H1 (cell line): ENCODE measurements around the gene ZNF425. TPM values are rescaled to one million over a fixed set of nuclear protein-coding genes. Genes with fewer than 3 reads are reported as not detected.
A peak's percentile ranks its signal among the peaks of the same experiment; 100 is the strongest.

Experiments used
- CTCF ChIA-PET: fragments of 300-600 bp; sonication (Branson Sonifier 250); formaldehyde crosslinking; loops from one replicate; lab custom pipeline; 2021; ENCODE audit not compliant: partially characterized antibody; lab: Charles Lee
- POLR2A ChIA-PET: fragments of 300-600 bp; sonication (Branson Sonifier 250); formaldehyde crosslinking; loops from one replicate; lab custom pipeline; 2021; ENCODE audit warnings: inconsistent platforms; ENCODE audit not compliant: partially characterized antibody; lab: Charles Lee
- DNase-seq, 2 experiments: peaks; one replicate each; pipeline versions ENCODE4 v3.0.0 to v3.0.0-alpha.2; 2010 to 2022; ENCODE audit warnings: low spot score in 2 of 2, low read depth in 1 of 2, mixed read lengths in 1 of 2
- FAIRE-seq: peaks from 2 replicates; lab custom pipeline; 2011; peaks lifted over from hg19 to GRCh38; lab: Jason Lieb, UNC
- H2AFZ ChIP-seq: 2 replicates; pipeline ENCODE4 v1.8.1; 2012; ENCODE audit warnings: low read length, inconsistent platforms
- H2AK5ac ChIP-seq: 2 replicates; pipeline ENCODE4 v1.6.1; 2013; ENCODE audit warnings: low read depth, low read length
- H2BK120ac ChIP-seq: replicated peaks from 2 replicates; pipeline ENCODE3; 2013; ENCODE audit warnings: low read depth, low read length, inconsistent platforms
- H2BK12ac ChIP-seq: 2 replicates; pipeline ENCODE4 v1.6.1; 2013; ENCODE audit warnings: low read depth, low read length
- H2BK15ac ChIP-seq: 2 replicates; pipeline ENCODE4 v1.6.1; 2013; ENCODE audit warnings: low read length
- H2BK20ac ChIP-seq: 2 replicates; pipeline ENCODE4 v1.6.1; 2013; ENCODE audit warnings: low read length
- H2BK5ac ChIP-seq: 2 replicates; pipeline ENCODE4 v1.6.1; 2013; ENCODE audit warnings: low read depth, low read length
- H3K14ac ChIP-seq: 2 replicates; pipeline ENCODE4 v1.6.1; 2013; ENCODE audit warnings: inconsistent platforms; ENCODE audit not compliant: insufficient read length
- H3K18ac ChIP-seq: 2 replicates; pipeline ENCODE4 v1.6.1; 2013; ENCODE audit warnings: low read length; ENCODE audit errors: extremely low read depth
- H3K23ac ChIP-seq: 2 replicates; pipeline ENCODE4 v1.6.1; 2013; ENCODE audit warnings: inconsistent platforms; ENCODE audit not compliant: insufficient read length
- H3K23me2 ChIP-seq: 2 replicates; pipeline ENCODE4 v1.6.1; 2013; ENCODE audit warnings: low read depth, low read length
- H3K27ac ChIP-seq: 2 replicates; pipeline ENCODE4 v1.6.1; 2011; ENCODE audit warnings: low read depth, low read length, inconsistent platforms
- H3K27me3 ChIP-seq, 4 experiments: replicated peaks in 1 of 4; 1 replicate in 1 of 4; 2 replicates in 3 of 4; pipeline versions ENCODE4 v1.6.1 to v1.8.1; 2011 to 2013; ENCODE audit warnings: low read length in 3 of 4, mild to moderate bottlenecking in 3 of 4, inconsistent platforms in 2 of 4, mixed read lengths in 2 of 4, moderate library complexity in 1 of 4; ENCODE audit not compliant: control insufficient read depth in 3 of 4, insufficient read depth in 3 of 4; ENCODE audit errors: extremely low read depth in 1 of 4
- H3K36me3 ChIP-seq, 4 experiments: 2 replicates each; pipeline versions ENCODE4 v1.6.1 to v1.8.1; 2011 to 2013; ENCODE audit warnings: mild to moderate bottlenecking in 4 of 4, low read length in 3 of 4, moderate library complexity in 2 of 4, control low read depth in 1 of 4, inconsistent platforms in 1 of 4; ENCODE audit not compliant: insufficient read depth in 4 of 4, control insufficient read depth in 2 of 4
- H3K4ac ChIP-seq: replicated peaks from 2 replicates; pipeline ENCODE3; 2013; ENCODE audit warnings: low read length, low read depth, mixed read lengths, inconsistent platforms; ENCODE audit not compliant: insufficient read length
- H3K4me1 ChIP-seq, 4 experiments: replicated peaks in 1 of 4; 1 replicate in 1 of 4; 2 replicates in 3 of 4; pipeline versions ENCODE4 v1.6.1 to v1.8.1; 2011 to 2013; ENCODE audit warnings: low read length in 3 of 4, inconsistent platforms in 2 of 4, mixed read lengths in 1 of 4; ENCODE audit not compliant: insufficient read depth in 4 of 4, control insufficient read depth in 3 of 4
- H3K4me2 ChIP-seq, 2 experiments: 2 replicates each; pipeline versions ENCODE4 v1.6.1 to v1.8.1; 2011 to 2013; ENCODE audit warnings: low read depth in 2 of 2, low read length in 2 of 2, control low read depth in 1 of 2, inconsistent platforms in 1 of 2, mild to moderate bottlenecking in 1 of 2; ENCODE audit not compliant: insufficient read depth in 1 of 2
- H3K4me3 ChIP-seq, 4 experiments: fragments of 200-600, 300-600 bp in 1 of 4; sonication (generic), shearing (Covaris generic), sonication (Bioruptor Twin) in 1 of 4; 2 replicates each; pipeline versions ENCODE4 v1.5.1 to v1.8.1; 2011 to 2016; ENCODE audit warnings: low read length in 4 of 4, low read depth in 3 of 4, control low read depth in 2 of 4, inconsistent platforms in 2 of 4, mild to moderate bottlenecking in 2 of 4, mixed read lengths in 1 of 4, moderate library complexity in 1 of 4; ENCODE audit not compliant: insufficient read depth in 2 of 4; ENCODE audit errors: extremely low read depth in 1 of 4
- H3K56ac ChIP-seq: replicated peaks from 2 replicates; pipeline ENCODE3; 2013; ENCODE audit warnings: low read depth, mild to moderate bottlenecking, mixed read lengths, low read length, inconsistent platforms; ENCODE audit not compliant: insufficient read length
- H3K79me1 ChIP-seq: 2 replicates; pipeline ENCODE4 v1.6.1; 2013; ENCODE audit warnings: low read depth, low read length, control low read depth
- H3K79me2 ChIP-seq, 2 experiments: 2 replicates each; pipeline versions ENCODE4 v1.6.1 to v1.8.1; 2012 to 2013; ENCODE audit warnings: low read length in 2 of 2, mild to moderate bottlenecking in 2 of 2, inconsistent platforms in 1 of 2; ENCODE audit not compliant: insufficient read depth in 2 of 2, control insufficient read depth in 1 of 2
- H3K9ac ChIP-seq, 4 experiments: replicated peaks in 1 of 4; 1 replicate in 1 of 4; 2 replicates in 3 of 4; pipeline versions ENCODE4 v1.6.1 to v1.8.1; 2011 to 2013; ENCODE audit warnings: low read depth in 3 of 4, low read length in 3 of 4, control low read depth in 2 of 4, mild to moderate bottlenecking in 2 of 4, moderate library complexity in 2 of 4, inconsistent platforms in 1 of 4; ENCODE audit errors: extremely low read depth in 1 of 4
- H3K9me3 ChIP-seq, 2 experiments: 2 replicates each; pipeline versions ENCODE4 v1.6.1 to v1.8.1; 2012 to 2013; ENCODE audit warnings: mild to moderate bottlenecking in 2 of 2, moderate library complexity in 2 of 2, control low read depth in 1 of 2, inconsistent platforms in 1 of 2, low read depth in 1 of 2, low read length in 1 of 2, mixed read lengths in 1 of 2; ENCODE audit not compliant: insufficient read depth in 2 of 2
- H4K20me1 ChIP-seq, 2 experiments: replicated peaks in 1 of 2; 2 replicates each; pipeline versions ENCODE3 to v1.8.1; 2011 to 2013; ENCODE audit warnings: inconsistent platforms in 2 of 2, low read length in 2 of 2, mild to moderate bottlenecking in 1 of 2; ENCODE audit not compliant: insufficient read depth in 2 of 2, control insufficient read depth in 1 of 2
- H4K5ac ChIP-seq: 2 replicates; pipeline ENCODE4 v1.6.1; 2013; ENCODE audit warnings: low read length, low read depth, mixed read lengths, inconsistent platforms; ENCODE audit not compliant: insufficient read length
- H4K8ac ChIP-seq: 2 replicates; pipeline ENCODE4 v1.8.0; 2013; ENCODE audit warnings: mild to moderate bottlenecking, moderate library complexity, low read length, inconsistent platforms; ENCODE audit not compliant: insufficient read depth; ENCODE audit errors: extremely low read depth
- H4K91ac ChIP-seq: replicated peaks from 2 replicates; pipeline ENCODE3; 2013; ENCODE audit warnings: low read length, mixed read lengths, inconsistent platforms; ENCODE audit not compliant: insufficient read length
- CHD1 ChIP-seq: IDR thresholded peaks from 2 replicates; pipeline ENCODE4 v1.6.1; 2012; ENCODE audit warnings: low read depth, low read length, improper control_type of control experiment
- WGBS, 2 experiments: shearing (Covaris generic) in 1 of 2; methylation state at CpG; one replicate each; pipeline versions ENCODE4 v1.1.6 to v1.1.7; 2013 to 2015; ENCODE audit warnings: low lambda C conversion rate in 2 of 2, mixed read lengths in 2 of 2, inconsistent platforms in 1 of 2, low coverage in 1 of 2, missing lambda C conversion rate in 1 of 2; ENCODE audit not compliant: insufficient replicate concordance in 2 of 2, insufficient coverage in 1 of 2, insufficient read length in 1 of 2; ENCODE audit errors: extremely low coverage in 1 of 2, missing lambda C conversion rate in 1 of 2; 5-methylcytosine and 5-hydroxymethylcytosine counted together
- polyA plus RNA-seq, 7 experiments: library from polyadenylated mRNA; depleted of rRNA in 3 of 7; stranded (reverse) in 5 of 7; unstranded in 2 of 7; fragments of >200 nt in 5 of 7; fragments of 200-250 nt in 2 of 7; gene quantifications; 1 replicate in 5 of 7; 2 replicates in 1 of 7; 4 replicates in 1 of 7; pipeline versions ENCODE4 v1.2.1 to v1.2.3, GENCODE V29; 2011 to 2013; ENCODE audit warnings: missing spikeins in 2 of 7, mixed read lengths in 2 of 7
- total RNA-seq: library from RNA; stranded (reverse); fragmentation: NEBNext Ultra II Directional; extraction: Animal tissue kit (Norgen Biotek cat#: 25700); gene quantifications from 2 replicates; pipeline ENCODE4 v1.2.1, GENCODE V29; 2021

The ZNF425 gene
- total and polyA plus RNA-seq, 2 of the 8 experiments (the other 6 are each of a cell fraction or from before 2014, with no cell fraction given) = 3.4 to 6.1 TPM

DNA sequence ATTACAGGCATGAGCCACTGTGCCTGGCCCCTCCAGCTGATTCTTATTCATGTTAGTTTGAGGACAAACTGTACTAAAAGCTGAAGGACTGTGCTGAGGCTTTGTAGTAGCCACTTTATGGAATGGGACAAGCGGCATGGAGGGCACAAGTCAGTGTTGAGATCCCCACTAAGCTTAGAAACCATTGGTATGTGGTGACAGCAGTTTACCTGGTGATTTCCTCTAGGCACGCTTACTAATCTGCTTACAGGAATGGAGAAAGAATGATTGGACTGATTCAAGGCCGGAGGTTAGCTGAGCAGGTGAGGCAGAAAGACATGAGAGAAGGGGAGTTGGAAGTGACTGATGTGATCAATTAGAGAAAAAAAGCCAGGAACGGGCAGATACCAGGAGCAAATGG lies 24.9 kb upstream of the ZNF425 start:
- H4K91ac ChIP-seq = peak overlapping the region; percentile 80
- no peak for TF ChIP-seq CHD1
- TF ChIP-seq, all 59 proteins: peak for 0
- Histone ChIP-seq H2BK5ac (peak overlapping the region; percentile 73), H3K56ac (peak overlapping the region; percentile 79), H2AK5ac (no peak overlapping the region), H4K20me1 (peaks cover 6 to 10% of the 10 kb centered on the region in 2 experiments), H3K9ac (no peak overlapping the region), H3K9me3 (no peaks in the 10 kb centered on the region), H4K8ac (no peak overlapping the region), H3K4me1 (peaks cover 7 to 21% (median 14%) of the 10 kb centered on the region in 4 experiments; a peak in 6 of 7 replicates), H2AFZ (no peak overlapping the region), H3K36me3 (peaks cover 11 to 24% (median 20%) of the 10 kb centered on the region in 4 experiments), H3K23me2 (peaks cover 4% of the 10 kb centered on the region; the same call in 1 of the 2 replicates), H3K79me1 (no peaks in the 10 kb centered on the region; the same call in 1 of the 2 replicates), H2BK20ac (no peak overlapping the region), H3K14ac (no peak overlapping the region), H3K4me3 (no peak overlapping the region), H3K18ac (no peak overlapping the region), H2BK15ac (no peak overlapping the region), H3K27ac (peak overlapping the region; percentile 50; the same call in 1 of the 2 replicates), H3K79me2 (peaks cover 57 to 89% of the 10 kb centered on the region in 2 experiments), H3K4ac (peak overlapping the region; percentile 57), H3K4me2 (peak overlapping the region; percentile 30 to 97; a peak in 2 of 4 replicates), H2BK120ac (no peak overlapping the region), H2BK12ac (no peak overlapping the region; the same call in 1 of the 2 replicates), H3K27me3 (no peaks in the 10 kb centered on the region), H4K5ac (peak overlapping the region; percentile 5), H3K23ac (no peak overlapping the region)
- DNase-seq (no peak), FAIRE-seq (no peak)
- 64% methylated on average over 4 of the region's 4 CpGs; no CpG with 5 or more reads in 1 of the 2 experiments for WGBS, 2 experiments
- CTCF ChIA-PET = interaction anchor here (0.6 to 7.2 kb wide), 4 partner anchors 15 to 78 kb away, joined by 3 to 84 read pairs (median 15); partner anchors contain the start of gene ZNF425
- POLR2A ChIA-PET = interaction anchor here (1.0 to 9.2 kb wide), 13 partner anchors 12 to 207 kb away, joined by 3 to 142 read pairs (median 5); partner anchors contain the start of genes ZNF282 and ZNF425
